Measurements from ENCODE around the gene TM4SF1.

DNA sequence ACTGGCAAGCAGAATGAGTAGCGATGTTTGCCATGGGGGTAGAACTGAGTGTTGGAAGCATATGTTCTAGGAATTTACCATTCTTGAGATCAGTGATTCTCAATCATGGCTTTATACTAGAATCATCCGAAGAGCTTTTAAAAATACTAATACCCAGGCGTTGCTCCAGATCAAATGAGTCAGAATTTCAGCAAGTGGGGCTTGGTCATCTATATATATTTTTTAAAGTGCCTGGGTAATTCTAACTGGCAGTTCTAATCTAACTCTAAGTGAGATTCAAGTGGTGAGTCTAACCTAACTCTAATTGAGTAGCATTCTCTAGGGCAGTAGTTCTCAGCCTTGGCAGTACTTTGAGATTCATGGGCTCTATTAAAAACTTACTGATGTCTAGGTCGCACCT, 20.8 kb downstream of the TM4SF1 start:
- TF ChIP-seq, protein P1, sequence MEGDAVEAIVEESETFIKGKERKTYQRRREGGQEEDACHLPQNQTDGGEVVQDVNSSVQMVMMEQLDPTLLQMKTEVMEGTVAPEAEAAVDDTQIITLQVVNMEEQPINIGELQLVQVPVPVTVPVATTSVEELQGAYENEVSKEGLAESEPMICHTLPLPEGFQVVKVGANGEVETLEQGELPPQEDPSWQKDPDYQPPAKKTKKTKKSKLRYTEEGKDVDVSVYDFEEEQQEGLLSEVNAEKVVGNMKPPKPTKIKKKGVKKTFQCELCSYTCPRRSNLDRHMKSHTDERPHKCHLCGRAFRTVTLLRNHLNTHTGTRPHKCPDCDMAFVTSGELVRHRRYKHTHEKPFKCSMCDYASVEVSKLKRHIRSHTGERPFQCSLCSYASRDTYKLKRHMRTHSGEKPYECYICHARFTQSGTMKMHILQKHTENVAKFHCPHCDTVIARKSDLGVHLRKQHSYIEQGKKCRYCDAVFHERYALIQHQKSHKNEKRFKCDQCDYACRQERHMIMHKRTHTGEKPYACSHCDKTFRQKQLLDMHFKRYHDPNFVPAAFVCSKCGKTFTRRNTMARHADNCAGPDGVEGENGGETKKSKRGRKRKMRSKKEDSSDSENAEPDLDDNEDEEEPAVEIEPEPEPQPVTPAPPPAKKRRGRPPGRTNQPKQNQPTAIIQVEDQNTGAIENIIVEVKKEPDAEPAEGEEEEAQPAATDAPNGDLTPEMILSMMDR (IDR thresholded peaks at IDR 0.05) = no peak
- TF ChIP-seq POLR2A (IDR thresholded peaks at IDR 0.05) (no peak), POLR2AphosphoS5 (IDR thresholded peaks at IDR 0.05) (no peak)
